WTC11 (cell line): ENCODE measurements around the gene LRRC61. TPM values are rescaled to one million over a fixed set of nuclear protein-coding genes. Genes with fewer than 3 reads are reported as not detected.

Source experiments
- ATAC-seq: fragments of 200-7000 bp; cut with Tn5 transposase; 2 replicates; pipeline ENCODE4 v1.10.0; 2021; ENCODE audit warnings: mild to moderate bottlenecking, moderate library complexity
- CTCF ChIA-PET: fragments of 300-600 bp; sonication (Branson Sonifier 250); formaldehyde crosslinking; loops from one replicate; lab custom pipeline; 2021; ENCODE audit warnings: antibody characterized with exemption; lab: Charles Lee
- POLR2A ChIA-PET: fragments of 350-600 bp; sonication (Branson Sonifier 250); formaldehyde crosslinking; loops from one replicate; lab custom pipeline; 2021; ENCODE audit warnings: antibody characterized with exemption; lab: Charles Lee
- DNase-seq: peaks from one replicate; pipeline ENCODE4 v3.0.0; 2021; ENCODE audit warnings: low spot score
- H3K27ac Mint-ChIP-seq: 2 replicates; pipeline ENCODE4 v1.8.0; 2021; ENCODE audit warnings: mixed read lengths
- H3K27me3 Mint-ChIP-seq: 2 replicates; pipeline ENCODE4 v1.8.0; 2021; ENCODE audit warnings: low read depth, mild to moderate bottlenecking, moderate library complexity, mixed read lengths
- H3K36me3 Mint-ChIP-seq: 2 replicates; pipeline ENCODE4 v1.8.0; 2021; ENCODE audit warnings: mixed read lengths
- H3K4me1 Mint-ChIP-seq: 2 replicates; pipeline ENCODE4 v1.8.0; 2022; ENCODE audit warnings: mixed read lengths
- H3K4me3 Mint-ChIP-seq: 2 replicates; pipeline ENCODE4 v1.8.0; 2021; ENCODE audit warnings: mild to moderate bottlenecking, moderate library complexity, mixed read lengths
- H3K9me3 Mint-ChIP-seq: 2 replicates; pipeline ENCODE4 v1.8.0; 2021; ENCODE audit warnings: mixed read lengths
- ATF1 ChIP-seq: sonication (generic); formaldehyde crosslinking; IDR thresholded peaks from 2 replicates; pipeline ENCODE4 v1.8.1; 2023; ENCODE audit warnings: mild to moderate bottlenecking, moderate library complexity, missing genetic modification reagents
- CREB1 ChIP-seq: sonication (generic); formaldehyde crosslinking; IDR thresholded peaks from 2 replicates; pipeline ENCODE4 v1.8.0; 2023; ENCODE audit warnings: mild to moderate bottlenecking, missing genetic modification reagents
- E2F1 ChIP-seq: sonication (generic); formaldehyde crosslinking; IDR thresholded peaks from 2 replicates; pipeline ENCODE4 v1.8.0; 2022; ENCODE audit warnings: mild to moderate bottlenecking, missing genetic modification reagents
- ESRRA ChIP-seq: sonication (generic); formaldehyde crosslinking; IDR thresholded peaks from 2 replicates; pipeline ENCODE4 v1.8.1; 2022; ENCODE audit warnings: mild to moderate bottlenecking, missing genetic modification reagents, borderline replicate concordance
- ETV6 ChIP-seq: sonication (generic); formaldehyde crosslinking; IDR thresholded peaks from 2 replicates; pipeline ENCODE4 v1.8.1; 2022; ENCODE audit warnings: mild to moderate bottlenecking, missing genetic modification reagents
- FOXJ3 ChIP-seq: sonication (generic); formaldehyde crosslinking; IDR thresholded peaks from 2 replicates; pipeline ENCODE4 v1.9.0; 2021; ENCODE audit warnings: missing genetic modification reagents, mild to moderate bottlenecking, borderline replicate concordance
- FOXP1 ChIP-seq: sonication (generic); formaldehyde crosslinking; IDR thresholded peaks from 2 replicates; pipeline ENCODE4 v1.8.0; 2022; ENCODE audit warnings: missing genetic modification reagents, mild to moderate bottlenecking, moderate library complexity, borderline replicate concordance
- HMGA2 ChIP-seq: fragments of 250-450 bp; sonication (Bioruptor Pico); IDR thresholded peaks from 2 replicates; pipeline ENCODE4 v1.4.0; 2021; ENCODE audit warnings: mild to moderate bottlenecking, moderate library complexity
- MXD4 ChIP-seq: fragments of 250-450 bp; sonication (Bioruptor Pico); IDR thresholded peaks from 2 replicates; pipeline ENCODE4 v1.8.0; 2021; ENCODE audit warnings: mild to moderate bottlenecking, moderate library complexity, borderline replicate concordance
- NFATC4 ChIP-seq: fragments of 250-450 bp; sonication (Bioruptor Pico); IDR thresholded peaks from 2 replicates; pipeline ENCODE4 v1.9.0; 2021; ENCODE audit warnings: mild to moderate bottlenecking
- PRRX2 ChIP-seq: fragments of 250-450 bp; sonication (Bioruptor Pico); IDR thresholded peaks from 2 replicates; pipeline ENCODE4 v1.8.0; 2021; ENCODE audit warnings: mild to moderate bottlenecking
- RORB ChIP-seq: fragments of 250-450 bp; sonication (Bioruptor Pico); IDR thresholded peaks from 2 replicates; pipeline ENCODE4 v1.9.0; 2021; ENCODE audit warnings: mild to moderate bottlenecking
- SMAD4 ChIP-seq: sonication (generic); formaldehyde crosslinking; IDR thresholded peaks from 2 replicates; pipeline ENCODE4 v1.8.0; 2022; ENCODE audit warnings: mild to moderate bottlenecking, missing genetic modification reagents
- TCF7 ChIP-seq: sonication (generic); formaldehyde crosslinking; IDR thresholded peaks from 2 replicates; pipeline ENCODE4 v1.8.0; 2022; ENCODE audit warnings: mild to moderate bottlenecking, low read depth, missing genetic modification reagents, moderate library complexity
- TEAD1 ChIP-seq: sonication (generic); formaldehyde crosslinking; IDR thresholded peaks from 2 replicates; pipeline ENCODE4 v1.8.0; 2022; ENCODE audit warnings: mild to moderate bottlenecking, missing genetic modification reagents
- TP53 ChIP-seq: sonication (generic); formaldehyde crosslinking; IDR thresholded peaks from 2 replicates; pipeline ENCODE4 v1.8.1; 2023; ENCODE audit warnings: mild to moderate bottlenecking, missing genetic modification reagents
- USF1 ChIP-seq: sonication (generic); formaldehyde crosslinking; IDR thresholded peaks from 2 replicates; pipeline ENCODE4 v1.8.0; 2022; ENCODE audit warnings: mild to moderate bottlenecking, missing genetic modification reagents
- ZBTB21 ChIP-seq: sonication (generic); formaldehyde crosslinking; IDR thresholded peaks from 2 replicates; pipeline ENCODE4 v1.8.1; 2023; ENCODE audit warnings: mild to moderate bottlenecking, missing genetic modification reagents, borderline replicate concordance
- ZNF281 ChIP-seq: sonication (generic); formaldehyde crosslinking; IDR thresholded peaks from 2 replicates; pipeline ENCODE4 v1.8.0; 2023; ENCODE audit warnings: mild to moderate bottlenecking, missing genetic modification reagents
- ZNF671 ChIP-seq: fragments of 250-450 bp; sonication (Bioruptor Pico); IDR thresholded peaks from 2 replicates; pipeline ENCODE4 v1.8.0; 2021; ENCODE audit warnings: mild to moderate bottlenecking
- ZSCAN18 ChIP-seq: fragments of 250-450 bp; sonication (Bioruptor Pico); IDR thresholded peaks from 2 replicates; pipeline ENCODE4 v2.1.2; 2022; ENCODE audit warnings: mild to moderate bottlenecking, moderate library complexity
- total RNA-seq: library from RNA; stranded (reverse); gene quantifications from 3 replicates; pipeline ENCODE4 v1.2.3, GENCODE V29; 2021
- TF ChIP-seq, protein P1 (sequence below): fragments of 200-600 bp; IDR thresholded peaks from 2 replicates; pipeline ENCODE4 v1.8.0; 2022; ENCODE audit warnings: antibody characterized with exemption
- TF ChIP-seq, protein P2 (sequence below): sonication (generic); formaldehyde crosslinking; IDR thresholded peaks from 2 replicates; pipeline ENCODE4 v1.8.0; 2022; ENCODE audit warnings: mild to moderate bottlenecking, missing genetic modification reagents

Gene LRRC61
- total RNA-seq, 1 experiment from 2014 or later, result 27.7 TPM

- peaks cover 27% of the 10 kb centered on the region for H3K36me3 Mint-ChIP-seq
- no peaks in the 10 kb centered on the region for H3K9me3 Mint-ChIP-seq
- peaks cover 14% of the 10 kb centered on the region for H3K27me3 Mint-ChIP-seq
- H3K27ac Mint-ChIP-seq, result peak overlapping the region; percentile 25; the same call in 1 of the 2 replicates
- H3K4me1 Mint-ChIP-seq, result peaks cover 64% of the 10 kb centered on the region
- ChIA-PET CTCF (interaction anchor here (0.6 to 1.5 kb wide), 2 partner anchors 9 to 10 kb away, joined by 5 read pairs; no protein-coding TSS in a partner anchor), POLR2A (no interaction called here)
- no peak for ATAC-seq
- H3K4me3 Mint-ChIP-seq, result peak overlapping the region; percentile 91
- DNase-seq, result no peak
- TF ChIP-seq HMGA2 (CRISPR knock-in tag) (no peak), ZSCAN18 (CRISPR knock-in tag) (no peak), CREB1 (CRISPR knock-in tag) (no peak), PRRX2 (no peak), ETV6 (CRISPR knock-in tag) (no peak), ESRRA (no peak), TCF7 (CRISPR knock-in tag) (no peak), USF1 (CRISPR knock-in tag) (no peak), TEAD1 (no peak)
Observed at GRCh38 chr7:150325110-150325611, 2.0 kb downstream of the LRRC61 start.

- Mint-ChIP-seq H3K9me3 (no peaks in the 10 kb centered on the region), H3K36me3 (peaks cover 27% of the 10 kb centered on the region), H3K4me1 (peaks cover 63% of the 10 kb centered on the region), H3K4me3 (no peak overlapping the region), H3K27me3 (peaks cover 14% of the 10 kb centered on the region)
- DNase-seq (no peak), ATAC-seq (no peak)
- ChIA-PET POLR2A (no interaction called here), CTCF (interaction anchor here (0.6 to 1.5 kb wide), 2 partner anchors 9 kb away, joined by 5 read pairs; no protein-coding TSS in a partner anchor)
- no peak for TF ChIP-seq TP53 (CRISPR knock-in tag)
- TF ChIP-seq, protein P1, sequence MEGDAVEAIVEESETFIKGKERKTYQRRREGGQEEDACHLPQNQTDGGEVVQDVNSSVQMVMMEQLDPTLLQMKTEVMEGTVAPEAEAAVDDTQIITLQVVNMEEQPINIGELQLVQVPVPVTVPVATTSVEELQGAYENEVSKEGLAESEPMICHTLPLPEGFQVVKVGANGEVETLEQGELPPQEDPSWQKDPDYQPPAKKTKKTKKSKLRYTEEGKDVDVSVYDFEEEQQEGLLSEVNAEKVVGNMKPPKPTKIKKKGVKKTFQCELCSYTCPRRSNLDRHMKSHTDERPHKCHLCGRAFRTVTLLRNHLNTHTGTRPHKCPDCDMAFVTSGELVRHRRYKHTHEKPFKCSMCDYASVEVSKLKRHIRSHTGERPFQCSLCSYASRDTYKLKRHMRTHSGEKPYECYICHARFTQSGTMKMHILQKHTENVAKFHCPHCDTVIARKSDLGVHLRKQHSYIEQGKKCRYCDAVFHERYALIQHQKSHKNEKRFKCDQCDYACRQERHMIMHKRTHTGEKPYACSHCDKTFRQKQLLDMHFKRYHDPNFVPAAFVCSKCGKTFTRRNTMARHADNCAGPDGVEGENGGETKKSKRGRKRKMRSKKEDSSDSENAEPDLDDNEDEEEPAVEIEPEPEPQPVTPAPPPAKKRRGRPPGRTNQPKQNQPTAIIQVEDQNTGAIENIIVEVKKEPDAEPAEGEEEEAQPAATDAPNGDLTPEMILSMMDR, result no peak
- TF ChIP-seq PRRX2, result no peak
- no peak for TF ChIP-seq FOXP1 (CRISPR knock-in tag)
- TF ChIP-seq SMAD4, result no peak
- TF ChIP-seq ZNF671 (CRISPR knock-in tag), result no peak
- TF ChIP-seq MXD4 (CRISPR knock-in tag), result no peak
- TF ChIP-seq RORB (CRISPR knock-in tag), result no peak
- TF ChIP-seq, protein P2, sequence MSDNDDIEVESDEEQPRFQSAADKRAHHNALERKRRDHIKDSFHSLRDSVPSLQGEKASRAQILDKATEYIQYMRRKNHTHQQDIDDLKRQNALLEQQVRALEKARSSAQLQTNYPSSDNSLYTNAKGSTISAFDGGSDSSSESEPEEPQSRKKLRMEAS (CRISPR knock-in tag), result no peak
- TF ChIP-seq FOXJ3 (CRISPR knock-in tag), result no peak
- TF ChIP-seq ESRRA, result no peak
- TF ChIP-seq, all 79 proteins: peak for 0
- H3K27ac Mint-ChIP-seq, result no peak overlapping the region
Observed at GRCh38 chr7:150325901-150326300, 2.7 kb downstream of the LRRC61 start.

GRCh38 chr7:150326657-150327268 lies 3.6 kb downstream of the LRRC61 start:
- DNase-seq, result no peak
- Mint-ChIP-seq H3K27me3 (peaks cover 11% of the 10 kb centered on the region), H3K27ac (no peak overlapping the region), H3K4me1 (peaks cover 59% of the 10 kb centered on the region), H3K4me3 (no peak overlapping the region), H3K9me3 (no peaks in the 10 kb centered on the region)
- ChIA-PET POLR2A (no interaction called here), CTCF (no interaction called here)
- TF ChIP-seq ZNF281 (CRISPR knock-in tag) (no peak), ATF1 (no peak), ZBTB21 (CRISPR knock-in tag) (no peak), E2F1 (CRISPR knock-in tag) (no peak), NFATC4 (CRISPR knock-in tag) (no peak), USF1 (CRISPR knock-in tag) (no peak)
- TF ChIP-seq, all 79 proteins: peak for 0
- peaks cover 34% of the 10 kb centered on the region for H3K36me3 Mint-ChIP-seq
- ATAC-seq, result no peak
